ENCODE data around the gene CTSW.

The CTSW gene

DNA sequence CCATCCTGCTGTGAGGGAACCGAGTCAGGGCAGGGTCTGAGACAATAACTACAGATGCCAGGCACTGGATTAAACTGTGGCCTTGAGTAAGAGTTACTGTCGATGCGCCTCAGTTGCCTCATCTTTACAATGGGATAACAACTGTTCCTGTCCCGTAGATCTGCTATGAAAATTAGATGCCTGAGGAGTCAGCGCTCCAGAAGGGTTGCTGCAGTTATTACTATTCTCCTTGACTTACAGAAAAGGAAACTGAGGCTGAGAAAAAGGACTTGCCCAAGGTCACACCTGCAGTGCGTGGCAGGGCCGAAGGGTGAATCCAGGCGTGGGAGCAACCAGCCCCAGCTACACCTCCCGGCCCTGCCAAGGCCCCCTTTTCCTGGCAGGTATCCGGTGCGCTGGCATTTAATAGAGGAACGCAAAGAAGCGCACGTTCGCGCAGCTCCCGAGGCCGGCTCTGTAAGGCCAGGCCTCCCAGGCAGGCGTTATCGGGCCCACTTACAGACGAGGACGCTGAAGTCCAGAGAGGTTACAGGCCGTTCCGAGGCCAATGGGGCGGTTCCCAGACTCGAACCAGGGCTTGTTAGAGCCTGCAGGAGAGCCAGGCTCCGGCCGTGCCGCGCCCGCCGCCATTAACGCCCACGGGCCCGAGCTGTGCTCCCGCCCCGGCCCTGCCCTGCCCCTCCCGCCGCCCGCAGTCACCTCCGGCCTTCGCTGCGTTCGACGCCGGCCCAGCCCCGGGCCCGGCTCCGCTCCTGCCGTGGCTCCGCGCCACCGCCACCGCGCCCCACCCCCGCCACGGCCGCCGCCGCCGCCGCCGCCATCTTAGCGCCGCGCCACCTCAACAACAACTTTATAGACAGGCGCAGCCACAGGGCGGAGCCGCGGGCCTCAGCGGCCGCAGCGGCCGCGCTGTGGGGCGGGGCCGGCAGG is 38.8 kb downstream of the CTSW start, which contains the start of gene C11orf68:
C11orf68 (minus strand) TSS at position 852 of the 930 bp plus-strand sequence; CDS start at position 821, 31 bp downstream.
- Histone ChIP-seq H3K36me3 (ENCODE audit: control insufficient read depth, insufficient read depth, low read length) (peaks cover 10% of the 10 kb centered on the region), H3K9me3 (ENCODE audit: control insufficient read depth, low read length) (no peaks in the 10 kb centered on the region), H3K4me1 (ENCODE audit: control insufficient read depth, insufficient read depth, low read length, poor library complexity, severe bottlenecking) (peaks cover 32% of the 10 kb centered on the region), H3K4me3 (ENCODE audit: insufficient read depth, low read depth, low read length, poor library complexity, severe bottlenecking) (peak within 1 kb of the TSS; percentile 89), H3K27ac (ENCODE audit: insufficient read depth, low read length, poor library complexity, severe bottlenecking) (peak within 1 kb of the TSS; percentile 93), H3K27me3 (replicated peaks; ENCODE audit: control insufficient read depth, insufficient read depth, low read length, poor library complexity, severe bottlenecking) (no peaks in the 10 kb centered on the region)
- DNase-seq, result no peak

DNA sequence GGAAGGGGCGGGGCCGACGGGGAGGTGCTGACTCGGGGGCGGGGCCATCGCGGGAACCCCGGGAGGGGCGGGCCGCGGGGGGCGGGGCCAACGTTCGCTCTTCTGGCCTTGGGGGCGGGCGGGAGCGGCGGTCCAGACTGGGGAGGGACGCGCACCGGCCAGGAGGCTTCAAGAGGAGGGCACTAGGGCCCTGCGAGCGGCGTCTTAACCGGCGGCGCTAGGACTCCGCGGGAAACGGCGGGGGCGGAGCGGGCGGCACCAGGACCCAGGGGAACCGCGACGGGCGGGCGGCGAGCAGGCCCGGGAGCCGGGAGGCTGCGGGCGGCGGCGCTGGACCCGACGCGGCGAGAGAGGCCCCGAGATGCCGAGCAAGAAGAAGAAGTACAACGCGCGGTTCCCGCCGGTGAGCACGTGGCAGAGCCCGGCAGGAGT is 39.5 kb downstream of the CTSW start, which contains the start of gene DRAP1:
DRAP1 (plus strand) TSS at position 286 of the 432 bp plus-strand sequence; CDS start at position 362, 76 bp downstream.
- peak; percentile 98 to 100 (median 99) for DNase-seq
- peaks cover 32% of the 10 kb centered on the region for H3K4me1 ChIP-seq (ENCODE audit: control insufficient read depth, insufficient read depth, low read length, poor library complexity, severe bottlenecking)
- peak within 1 kb of the TSS; percentile 93 for H3K27ac ChIP-seq (ENCODE audit: insufficient read depth, low read length, poor library complexity, severe bottlenecking)
- no peaks in the 10 kb centered on the region for H3K9me3 ChIP-seq (ENCODE audit: control insufficient read depth, low read length)
- no peaks in the 10 kb centered on the region for H3K27me3 ChIP-seq (replicated peaks; ENCODE audit: control insufficient read depth, insufficient read depth, low read length, poor library complexity, severe bottlenecking)
- H3K4me3 ChIP-seq (ENCODE audit: insufficient read depth, low read depth, low read length, poor library complexity, severe bottlenecking), result peak within 1 kb of the TSS; percentile 89
- peaks cover 10% of the 10 kb centered on the region for H3K36me3 ChIP-seq (ENCODE audit: control insufficient read depth, insufficient read depth, low read length)

DNA sequence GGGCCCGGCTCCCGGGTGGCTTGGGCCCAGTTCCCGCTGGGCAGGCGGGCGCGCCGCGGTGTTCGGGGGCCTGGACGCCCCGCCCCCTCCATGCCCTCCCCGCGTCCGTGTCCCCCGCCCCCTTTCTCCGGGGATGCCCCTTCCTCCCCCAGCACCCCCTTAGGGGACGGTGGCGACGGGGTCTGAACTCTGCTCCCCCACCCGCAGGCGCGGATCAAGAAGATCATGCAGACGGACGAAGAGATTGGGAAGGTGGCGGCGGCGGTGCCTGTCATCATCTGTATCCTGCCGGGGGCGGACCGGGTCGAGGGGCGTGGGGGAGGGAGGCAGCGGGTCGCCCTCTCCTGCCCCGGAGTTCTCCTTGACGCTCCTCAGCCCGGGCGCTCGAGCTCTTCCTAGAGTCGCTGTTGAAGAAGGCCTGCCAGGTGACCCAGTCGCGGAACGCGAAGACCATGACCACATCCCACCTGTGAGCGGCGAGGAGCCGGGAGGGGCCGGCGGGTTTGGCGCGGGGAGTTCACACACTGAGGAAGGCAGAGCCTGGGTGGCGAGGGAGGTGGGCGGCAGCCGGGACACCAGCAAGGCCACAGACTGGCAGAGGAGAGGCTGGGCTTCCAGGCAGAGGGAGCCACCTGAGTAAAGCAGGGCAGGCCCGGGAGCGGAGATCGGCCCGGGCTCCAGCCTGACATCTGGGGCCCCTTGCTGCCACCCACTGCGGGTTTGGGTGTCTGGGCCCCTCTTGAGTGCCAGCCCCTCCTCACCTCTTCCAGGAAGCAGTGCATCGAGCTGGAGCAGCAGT is 40.1 kb downstream of the CTSW start:
- H3K4me3 ChIP-seq (ENCODE audit: insufficient read depth, low read depth, low read length, poor library complexity, severe bottlenecking), result peak overlapping the region; percentile 89
- DNase-seq, result peak; percentile 52 to 68 (median 61)
- H3K9me3 ChIP-seq (ENCODE audit: control insufficient read depth, low read length), result no peaks in the 10 kb centered on the region
- H3K27me3 ChIP-seq (replicated peaks; ENCODE audit: control insufficient read depth, insufficient read depth, low read length, poor library complexity, severe bottlenecking), result no peaks in the 10 kb centered on the region
- H3K27ac ChIP-seq (ENCODE audit: insufficient read depth, low read length, poor library complexity, severe bottlenecking), result peak overlapping the region; percentile 76
- H3K36me3 ChIP-seq (ENCODE audit: control insufficient read depth, insufficient read depth, low read length), result peaks cover 12% of the 10 kb centered on the region
- H3K4me1 ChIP-seq (ENCODE audit: control insufficient read depth, insufficient read depth, low read length, poor library complexity, severe bottlenecking), result peaks cover 32% of the 10 kb centered on the region

DNA sequence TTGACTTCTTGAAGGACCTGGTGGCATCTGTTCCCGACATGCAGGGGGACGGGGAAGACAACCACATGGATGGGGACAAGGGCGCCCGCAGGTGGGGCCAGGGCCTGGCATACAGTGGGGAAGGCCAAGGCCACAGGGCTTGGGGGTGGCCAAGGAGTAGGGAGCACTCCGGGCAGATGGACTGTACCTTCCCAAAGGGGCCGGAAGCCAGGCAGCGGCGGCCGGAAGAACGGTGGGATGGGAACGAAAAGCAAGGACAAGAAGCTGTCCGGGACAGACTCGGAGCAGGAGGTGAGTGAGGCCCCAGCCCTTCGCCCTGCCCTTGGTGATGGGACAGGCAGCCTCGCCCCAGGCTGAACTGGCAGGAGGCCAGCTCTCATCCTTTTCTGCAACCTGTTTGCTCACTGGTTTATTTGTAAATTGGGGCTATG is 40.8 kb downstream of the CTSW start:
- H3K4me3 ChIP-seq (ENCODE audit: insufficient read depth, low read depth, low read length, poor library complexity, severe bottlenecking), result peak overlapping the region; percentile 89
- peak overlapping the region; percentile 76 for H3K27ac ChIP-seq (ENCODE audit: insufficient read depth, low read length, poor library complexity, severe bottlenecking)
- H3K4me1 ChIP-seq (ENCODE audit: control insufficient read depth, insufficient read depth, low read length, poor library complexity, severe bottlenecking), result peaks cover 32% of the 10 kb centered on the region
- DNase-seq, result no peak
- H3K9me3 ChIP-seq (ENCODE audit: control insufficient read depth, low read length), result no peaks in the 10 kb centered on the region
- no peaks in the 10 kb centered on the region for H3K27me3 ChIP-seq (replicated peaks; ENCODE audit: control insufficient read depth, insufficient read depth, low read length, poor library complexity, severe bottlenecking)
- peaks cover 12% of the 10 kb centered on the region for H3K36me3 ChIP-seq (ENCODE audit: control insufficient read depth, insufficient read depth, low read length)

DNA sequence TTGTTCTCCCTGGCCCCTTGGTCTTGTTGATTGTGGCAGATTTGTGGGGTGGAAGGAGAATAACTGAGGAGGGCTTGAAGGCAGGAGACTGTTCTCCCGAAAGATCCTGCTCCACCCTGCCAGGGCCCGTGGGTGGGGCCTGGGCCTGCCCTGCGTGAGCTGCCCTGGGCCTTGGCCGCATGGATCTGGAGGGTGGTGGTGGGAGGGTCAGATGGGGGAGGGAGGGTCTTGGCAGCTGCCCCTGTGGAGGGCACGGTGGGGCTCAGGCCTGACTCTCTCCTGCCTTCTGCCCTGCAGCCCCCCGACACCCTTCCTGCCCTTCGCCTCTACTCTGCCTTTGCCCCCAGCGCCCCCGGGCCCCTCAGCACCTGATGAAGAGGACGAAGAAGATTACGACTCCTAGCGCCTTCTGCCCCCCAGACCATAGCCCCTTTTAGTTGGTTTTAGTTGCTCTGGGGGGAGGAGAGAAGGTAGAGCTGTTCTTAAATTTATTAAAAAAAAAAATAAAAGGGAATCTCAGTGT is 41.5 kb downstream of the CTSW start:
- Histone ChIP-seq H3K36me3 (ENCODE audit: control insufficient read depth, insufficient read depth, low read length) (peaks cover 12% of the 10 kb centered on the region), H3K9me3 (ENCODE audit: control insufficient read depth, low read length) (no peaks in the 10 kb centered on the region), H3K4me3 (ENCODE audit: insufficient read depth, low read depth, low read length, poor library complexity, severe bottlenecking) (no peak overlapping the region), H3K27me3 (replicated peaks; ENCODE audit: control insufficient read depth, insufficient read depth, low read length, poor library complexity, severe bottlenecking) (no peaks in the 10 kb centered on the region), H3K27ac (ENCODE audit: insufficient read depth, low read length, poor library complexity, severe bottlenecking) (peak overlapping the region; percentile 29), H3K4me1 (ENCODE audit: control insufficient read depth, insufficient read depth, low read length, poor library complexity, severe bottlenecking) (peaks cover 32% of the 10 kb centered on the region)
- no peak for DNase-seq

DNA sequence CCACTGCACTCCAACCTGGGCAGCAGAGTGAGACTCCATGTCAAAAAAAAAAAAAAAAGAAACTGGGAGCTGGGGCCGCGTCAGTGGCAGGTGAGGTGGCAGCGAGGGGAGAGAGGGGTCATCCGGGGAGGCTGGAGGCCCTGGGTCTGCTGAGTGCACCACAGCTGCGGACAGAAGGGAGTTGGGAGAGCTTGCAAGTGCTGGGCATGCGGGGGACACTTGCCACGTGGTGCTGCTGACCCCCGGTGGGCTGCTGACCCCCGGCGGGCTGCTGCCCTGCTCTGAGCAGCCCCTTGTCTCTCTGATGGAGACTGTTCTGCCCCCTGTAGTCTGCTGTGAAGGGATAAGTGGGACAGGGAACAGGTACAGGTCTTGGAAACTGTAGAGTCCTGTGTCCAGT is 42.2 kb downstream of the CTSW start:
- no peaks in the 10 kb centered on the region for H3K9me3 ChIP-seq (ENCODE audit: control insufficient read depth, low read length)
- peaks cover 12% of the 10 kb centered on the region for H3K36me3 ChIP-seq (ENCODE audit: control insufficient read depth, insufficient read depth, low read length)
- H3K27me3 ChIP-seq (replicated peaks; ENCODE audit: control insufficient read depth, insufficient read depth, low read length, poor library complexity, severe bottlenecking), result no peaks in the 10 kb centered on the region
- DNase-seq, result no peak
- H3K4me1 ChIP-seq (ENCODE audit: control insufficient read depth, insufficient read depth, low read length, poor library complexity, severe bottlenecking), result peaks cover 30% of the 10 kb centered on the region
- no peak overlapping the region for H3K27ac ChIP-seq (ENCODE audit: insufficient read depth, low read length, poor library complexity, severe bottlenecking)
- H3K4me3 ChIP-seq (ENCODE audit: insufficient read depth, low read depth, low read length, poor library complexity, severe bottlenecking), result no peak overlapping the region

DNA sequence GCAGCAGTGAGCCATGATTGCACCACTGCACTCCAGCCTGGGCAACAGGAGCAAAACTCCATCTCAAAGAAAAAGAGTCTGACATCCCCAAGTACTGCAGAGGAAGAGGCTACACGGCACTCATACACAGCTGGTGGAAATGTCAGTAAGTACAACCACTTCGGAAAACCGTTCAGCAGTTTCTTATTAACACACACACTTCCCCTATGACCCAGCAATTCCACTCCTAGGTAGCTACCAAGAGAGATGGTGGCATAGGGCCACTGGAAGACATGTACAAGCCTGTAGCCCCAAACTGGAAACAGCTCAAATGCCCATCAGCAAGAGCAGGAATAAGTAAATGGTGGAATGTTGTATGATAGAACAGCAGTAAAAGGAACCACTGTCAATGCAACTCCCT is 42.9 kb downstream of the CTSW start:
- Histone ChIP-seq H3K27me3 (replicated peaks; ENCODE audit: control insufficient read depth, insufficient read depth, low read length, poor library complexity, severe bottlenecking) (no peaks in the 10 kb centered on the region), H3K36me3 (ENCODE audit: control insufficient read depth, insufficient read depth, low read length) (peaks cover 12% of the 10 kb centered on the region), H3K4me3 (ENCODE audit: insufficient read depth, low read depth, low read length, poor library complexity, severe bottlenecking) (no peak overlapping the region), H3K27ac (ENCODE audit: insufficient read depth, low read length, poor library complexity, severe bottlenecking) (no peak overlapping the region), H3K9me3 (ENCODE audit: control insufficient read depth, low read length) (no peaks in the 10 kb centered on the region), H3K4me1 (ENCODE audit: control insufficient read depth, insufficient read depth, low read length, poor library complexity, severe bottlenecking) (peaks cover 25% of the 10 kb centered on the region)
- DNase-seq, result no peak

DNA sequence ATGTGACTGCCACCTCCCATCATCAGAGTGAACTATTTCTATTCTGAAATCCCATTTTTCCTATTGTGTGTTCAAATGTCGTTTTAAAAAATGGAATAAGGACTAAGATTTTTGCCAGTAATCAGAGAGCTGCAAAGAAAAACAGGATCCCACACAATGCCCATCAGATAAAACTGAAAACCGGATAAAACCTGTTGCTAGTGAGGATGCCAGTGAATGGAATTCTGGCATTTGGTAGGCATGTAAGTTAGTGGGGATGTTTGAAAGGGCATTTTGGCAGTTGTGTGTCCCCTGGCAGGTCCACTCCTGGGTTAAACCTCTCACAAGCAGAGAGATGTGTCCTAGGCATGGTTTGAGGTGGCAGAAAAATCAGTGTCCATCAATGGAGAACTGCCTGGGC is 45.8 kb downstream of the CTSW start:
- no peak overlapping the region for H3K4me3 ChIP-seq (ENCODE audit: insufficient read depth, low read depth, low read length, poor library complexity, severe bottlenecking)
- peaks cover 12% of the 10 kb centered on the region for H3K36me3 ChIP-seq (ENCODE audit: control insufficient read depth, insufficient read depth, low read length)
- peaks cover 23% of the 10 kb centered on the region for H3K4me1 ChIP-seq (ENCODE audit: control insufficient read depth, insufficient read depth, low read length, poor library complexity, severe bottlenecking)
- no peaks in the 10 kb centered on the region for H3K27me3 ChIP-seq (replicated peaks; ENCODE audit: control insufficient read depth, insufficient read depth, low read length, poor library complexity, severe bottlenecking)
- H3K27ac ChIP-seq (ENCODE audit: insufficient read depth, low read length, poor library complexity, severe bottlenecking), result no peak overlapping the region
- DNase-seq, result no peak
- H3K9me3 ChIP-seq (ENCODE audit: control insufficient read depth, low read length), result no peaks in the 10 kb centered on the region

DNA sequence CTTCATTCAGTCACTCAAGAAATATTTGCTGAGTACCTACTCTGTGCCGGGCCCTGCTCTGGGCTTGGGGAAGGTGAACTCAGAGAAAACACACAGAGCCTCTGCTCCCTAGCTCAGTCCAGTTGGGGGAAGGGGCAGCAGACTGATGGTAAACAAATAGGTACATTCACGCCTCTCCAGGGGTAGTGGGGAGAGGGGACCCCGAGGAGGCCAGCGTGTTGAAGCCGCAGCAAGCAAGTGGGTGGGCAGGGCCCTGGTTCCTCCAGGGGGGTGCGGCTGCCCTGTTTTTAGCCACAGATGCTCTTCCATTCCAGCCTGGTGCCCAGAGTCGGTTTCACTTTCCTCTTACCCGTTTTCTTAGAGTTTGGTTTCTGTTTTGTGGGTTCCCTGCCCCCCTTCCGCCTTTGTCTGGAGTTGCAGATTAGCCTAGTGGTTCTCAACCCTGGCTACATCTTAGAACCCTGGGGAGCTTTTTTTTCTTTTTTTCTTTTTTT is 48.3 kb downstream of the CTSW start:
- peak; percentile 63 to 72 (median 63) for DNase-seq

More for the DNA sequence above, 48.3 kb downstream of the CTSW start:
- Histone ChIP-seq H3K27ac (ENCODE audit: insufficient read depth, low read length, poor library complexity, severe bottlenecking) (peak overlapping the region; percentile 81), H3K4me1 (ENCODE audit: control insufficient read depth, insufficient read depth, low read length, poor library complexity, severe bottlenecking) (peaks cover 15% of the 10 kb centered on the region), H3K36me3 (ENCODE audit: control insufficient read depth, insufficient read depth, low read length) (peaks cover 2% of the 10 kb centered on the region), H3K9me3 (ENCODE audit: control insufficient read depth, low read length) (no peaks in the 10 kb centered on the region), H3K4me3 (ENCODE audit: insufficient read depth, low read depth, low read length, poor library complexity, severe bottlenecking) (peak overlapping the region; percentile 31), H3K27me3 (replicated peaks; ENCODE audit: control insufficient read depth, insufficient read depth, low read length, poor library complexity, severe bottlenecking) (no peaks in the 10 kb centered on the region)
